Astrocyte of the spinal cord (primary cell): Measurements from ENCODE around the gene IL32.

ENCODE experiments used
- DNase-seq: peaks from one replicate; pipeline ENCODE4 v3.0.0; 2011; ENCODE audit warnings: low read depth, low spot score
- H3K4me3 ChIP-seq: 2 replicates; pipeline ENCODE4 v1.5.1; 2011; ENCODE audit warnings: low read depth, mild to moderate bottlenecking, low read length, moderate library complexity
- CTCF ChIP-seq: IDR thresholded peaks from 2 replicates; pipeline ENCODE4 v1.5.1; 2012; ENCODE audit warnings: low read depth, mild to moderate bottlenecking, low read length, inconsistent platforms
- in situ Hi-C: cut with HindIII; loops from 2 replicates; pipeline ENCODE4 v1.10.0; 2017; ENCODE audit warnings: low sequenced_read_pairs

The IL32 gene

GRCh38 chr16:3029491-3030221 is 35.8 kb upstream of the IL32 start:
- TF ChIP-seq CTCF: no peak
- no peak for DNase-seq
- in situ Hi-C loops: no loop called here
- H3K4me3 ChIP-seq: no peak overlapping the region

GRCh38 chr16:3030222-3031212 is 34.9 kb upstream of the IL32 start:
- in situ Hi-C loops: no loop called here
- no peak for DNase-seq
- no peak overlapping the region for H3K4me3 ChIP-seq
- no peak for TF ChIP-seq CTCF

GRCh38 chr16:3032624-3033023 is 32.8 kb upstream of the IL32 start:
- no peak overlapping the region for H3K4me3 ChIP-seq
- no peak for TF ChIP-seq CTCF
- in situ Hi-C loops: no loop called here

GRCh38 chr16:3035289-3035971 is 30.0 kb upstream of the IL32 start:
- TF ChIP-seq CTCF: no peak
- in situ Hi-C loops: no loop called here
- no peak overlapping the region for H3K4me3 ChIP-seq
- no peak for DNase-seq

More at GRCh38 chr16:3032624-3033023, 32.8 kb upstream of the IL32 start:
- DNase-seq: no peak

GRCh38 chr16:3035972-3036725 is 29.3 kb upstream of the IL32 start:
- no peak overlapping the region for H3K4me3 ChIP-seq
- no peak for TF ChIP-seq CTCF
- in situ Hi-C loops: no loop called here
- no peak for DNase-seq
